IMR-90 (cell line): ENCODE results near the gene GPC5. TPM values are rescaled to one million over a fixed set of nuclear protein-coding genes. Genes with fewer than 3 reads are reported as not detected.

Source experiments
- ATAC-seq: fragments of 200-7000 bp; cut with Tn5 transposase; 2 replicates; pipeline ENCODE4 v1.9.1; 2020; ENCODE audit warnings: low read depth, mild to moderate bottlenecking, moderate library complexity
- BruUV-seq: library from RNA; stranded (reverse); fragments of 400-500 nt; replicated peaks from 2 replicates; lab custom pipeline; 2021; lab: Mats Ljungman, UMichigan
- CTCF ChIA-PET: fragments of 300-600 bp; formaldehyde crosslinking; extraction: SDS; loops from one replicate; lab custom pipeline; 2021; ENCODE audit warnings: antibody characterized with exemption; lab: Yijun Ruan, JAX
- POLR2A ChIA-PET: fragments of 300-600 bp; sonication (Branson Sonifier 250); formaldehyde crosslinking; loops from one replicate; lab custom pipeline; 2022; ENCODE audit warnings: antibody characterized with exemption; ENCODE audit not compliant: unreplicated experiment; lab: Charles Lee
- DNase-seq: peaks from one replicate; pipeline ENCODE4 v3.0.0; 2013
- H2AFZ ChIP-seq: replicated peaks from 2 replicates; pipeline ENCODE3; 2013; ENCODE audit warnings: low read length, mild to moderate bottlenecking; ENCODE audit not compliant: poor library complexity
- H2AK5ac ChIP-seq: 2 replicates; pipeline ENCODE4 v1.6.1; 2013; ENCODE audit warnings: low read depth, low read length, inconsistent platforms
- H2AK9ac ChIP-seq: replicated peaks from 2 replicates; pipeline ENCODE3; 2013; ENCODE audit warnings: mild to moderate bottlenecking, low read depth, low read length, moderate library complexity; ENCODE audit not compliant: poor library complexity
- H2BK120ac ChIP-seq: 2 replicates; pipeline ENCODE4 v1.6.1; 2013; ENCODE audit warnings: low read depth, low read length, inconsistent platforms
- H2BK15ac ChIP-seq: 3 replicates; pipeline ENCODE4 v1.6.1; 2013; ENCODE audit warnings: low read depth, low read length, inconsistent platforms
- H2BK20ac ChIP-seq: 2 replicates; pipeline ENCODE4 v1.6.1; 2013; ENCODE audit warnings: low read depth, mild to moderate bottlenecking, inconsistent platforms, low read length, moderate library complexity
- H2BK5ac ChIP-seq: 2 replicates; pipeline ENCODE4 v1.6.1; 2013; ENCODE audit warnings: mild to moderate bottlenecking, low read depth, low read length, inconsistent platforms; ENCODE audit not compliant: poor library complexity, severe bottlenecking
- H3K14ac ChIP-seq: replicated peaks from 2 replicates; pipeline ENCODE4 v1.6.1; 2013; ENCODE audit warnings: low read depth, low read length, inconsistent platforms
- H3K18ac ChIP-seq: 2 replicates; pipeline ENCODE4 v1.6.1; 2013; ENCODE audit warnings: low read depth, low read length, control low read depth
- H3K23ac ChIP-seq: 2 replicates; pipeline ENCODE4 v1.6.1; 2013; ENCODE audit warnings: low read depth, low read length, inconsistent platforms
- H3K27ac ChIP-seq: 2 replicates; pipeline ENCODE4 v1.5.1; 2013; ENCODE audit warnings: mild to moderate bottlenecking, control low read depth, low read length; ENCODE audit not compliant: insufficient read depth
- H3K27me3 ChIP-seq: 2 replicates; pipeline ENCODE4 v1.6.1; 2013; ENCODE audit warnings: low read length; ENCODE audit not compliant: control insufficient read depth, insufficient read depth
- H3K36me3 ChIP-seq: 2 replicates; pipeline ENCODE4 v1.6.1; 2013; ENCODE audit warnings: low read length, mixed read lengths; ENCODE audit not compliant: control insufficient read depth, insufficient read depth
- H3K4ac ChIP-seq: 2 replicates; pipeline ENCODE4 v1.6.1; 2013; ENCODE audit warnings: low read depth, low read length, inconsistent platforms
- H3K4me1 ChIP-seq: 2 replicates; pipeline ENCODE4 v1.6.1; 2013; ENCODE audit warnings: low read length, mixed read lengths; ENCODE audit not compliant: control insufficient read depth, insufficient read depth
- H3K4me2 ChIP-seq: 2 replicates; pipeline ENCODE4 v1.6.1; 2013; ENCODE audit warnings: low read depth, mild to moderate bottlenecking, control low read depth, low read length, moderate library complexity
- H3K4me3 ChIP-seq: 2 replicates; pipeline ENCODE4 v1.5.1; 2013; ENCODE audit warnings: low read depth, mild to moderate bottlenecking, control low read depth, low read length, moderate library complexity; ENCODE audit not compliant: insufficient read depth
- H3K56ac ChIP-seq: 2 replicates; pipeline ENCODE4 v1.6.1; 2013; ENCODE audit warnings: low read length, inconsistent platforms; ENCODE audit not compliant: insufficient read depth; ENCODE audit errors: extremely low read depth
- H3K79me1 ChIP-seq, 2 experiments: 2 replicates each; pipeline ENCODE4 v1.6.1; 2013; ENCODE audit warnings: low read length in 2 of 2, inconsistent platforms in 1 of 2, low read depth in 1 of 2
- H3K9ac ChIP-seq: 2 replicates; pipeline ENCODE4 v1.6.1; 2013; ENCODE audit warnings: low read depth, low read length, control low read depth
- H3K9me1 ChIP-seq: 2 replicates; pipeline ENCODE4 v1.6.1; 2013; ENCODE audit warnings: low read length, inconsistent platforms; ENCODE audit not compliant: insufficient read depth
- H3K9me3 ChIP-seq: 2 replicates; pipeline ENCODE4 v1.6.1; 2013; ENCODE audit warnings: low read length; ENCODE audit not compliant: control insufficient read depth, insufficient read depth
- H4K20me1 ChIP-seq: 2 replicates; pipeline ENCODE4 v1.6.1; 2013; ENCODE audit warnings: low read length, inconsistent platforms; ENCODE audit not compliant: insufficient read depth
- H4K5ac ChIP-seq: 2 replicates; pipeline ENCODE4 v1.6.1; 2013; ENCODE audit warnings: mild to moderate bottlenecking, low read depth, low read length, control low read depth
- H4K8ac ChIP-seq, 2 experiments: 2 replicates each; pipeline ENCODE4 v1.6.1; 2013; ENCODE audit warnings: low read depth in 2 of 2, low read length in 2 of 2, control low read depth in 1 of 2, inconsistent platforms in 1 of 2
- H4K91ac ChIP-seq: 2 replicates; pipeline ENCODE4 v1.6.1; 2013; ENCODE audit warnings: low read depth, low read length, inconsistent platforms; ENCODE audit not compliant: insufficient read depth
- BHLHE40 ChIP-seq: fragments of 150-350 bp; IDR thresholded peaks from 2 replicates; pipeline ENCODE4 v1.6.1; 2016; ENCODE audit warnings: mild to moderate bottlenecking, low read depth, low read length
- CEBPB ChIP-seq: IDR thresholded peaks from 2 replicates; pipeline ENCODE4 v1.6.1; 2012; ENCODE audit warnings: low read depth, low read length, improper control_type of control experiment
- CHD1 ChIP-seq: IDR thresholded peaks from 2 replicates; pipeline ENCODE4 v1.6.1; 2012; ENCODE audit warnings: low read depth, low read length, improper control_type of control experiment
- CTCF ChIP-seq: conservative IDR thresholded peaks from 2 replicates; pipeline ENCODE4 v1.5.1; 2012; ENCODE audit warnings: mild to moderate bottlenecking, low read depth, low read length, improper control_type of control experiment
- ELK1 ChIP-seq: fragments of 150-350 bp; IDR thresholded peaks from 2 replicates; pipeline ENCODE4 v1.6.1; 2016; ENCODE audit warnings: low read depth, mild to moderate bottlenecking, low read length, moderate library complexity, borderline replicate concordance
- FOS ChIP-seq: fragments of 150-350 bp; IDR thresholded peaks from 2 replicates; pipeline ENCODE4 v1.6.1; 2016; ENCODE audit warnings: low read depth, low read length
- MAFK ChIP-seq: IDR thresholded peaks from 2 replicates; pipeline ENCODE4 v1.6.1; 2012; ENCODE audit warnings: low read depth, low read length, improper control_type of control experiment
- MAZ ChIP-seq: IDR thresholded peaks from 2 replicates; pipeline ENCODE4 v1.6.1; 2012; ENCODE audit warnings: low read depth, mild to moderate bottlenecking, low read length, improper control_type of control experiment, moderate library complexity, borderline replicate concordance
- MXI1 ChIP-seq: IDR thresholded peaks from 2 replicates; pipeline ENCODE4 v1.6.1; 2012; ENCODE audit warnings: low read depth, mild to moderate bottlenecking, low read length, moderate library complexity, borderline replicate concordance
- NFE2L2 ChIP-seq: fragments of 150-350 bp; IDR thresholded peaks from 2 replicates; pipeline ENCODE4 v1.6.1; 2016; ENCODE audit warnings: low read depth, mild to moderate bottlenecking, low read length
- POLR2A ChIP-seq: IDR thresholded peaks from 2 replicates; pipeline ENCODE4 v1.6.1; 2012; ENCODE audit warnings: mild to moderate bottlenecking, low read depth, low read length
- RAD21 ChIP-seq: IDR thresholded peaks from 2 replicates; pipeline ENCODE4 v1.6.1; 2012; ENCODE audit warnings: low read length, improper control_type of control experiment
- RCOR1 ChIP-seq: IDR thresholded peaks from 2 replicates; pipeline ENCODE4 v1.6.1; 2012; ENCODE audit warnings: mild to moderate bottlenecking, low read length, improper control_type of control experiment; ENCODE audit not compliant: insufficient replicate concordance
- USF2 ChIP-seq: fragments of 150-350 bp; IDR thresholded peaks from 2 replicates; pipeline ENCODE4 v1.6.1; 2017; ENCODE audit warnings: mild to moderate bottlenecking, antibody characterized with exemption, low read length, low read depth
- WGBS, 2 experiments: methylation state at CpG; one replicate each; pipeline versions ENCODE4 v1.1.5 to v1.1.7; 2013; ENCODE audit warnings: missing lambda C conversion rate in 2 of 2; ENCODE audit not compliant: insufficient read length in 1 of 2; ENCODE audit errors: extremely low coverage in 2 of 2; 5-methylcytosine and 5-hydroxymethylcytosine counted together
- dilution Hi-C: fragments of 300-500 bp; cut with HindIII; formaldehyde crosslinking; loops from one replicate; pipeline ENCODE4 v1.14.3; 2018; ENCODE audit warnings: low sequenced_read_pairs; ENCODE audit not compliant: unreplicated experiment
- in situ Hi-C: fragments of 300-500 bp; cut with MboI; formaldehyde crosslinking; loops from 3 replicates; pipeline ENCODE4 v1.14.3; 2019; ENCODE audit warnings: low sequenced_read_pairs, inconsistent platforms, mixed read lengths
- intact Hi-C: fragments of 100-400 bp; cut with micrococcal nuclease; formaldehyde crosslinking; loops from 2 replicates; pipeline ENCODE4 v1.10.0; 2022
- polyA plus RNA-seq, 3 experiments: library from polyadenylated mRNA; depleted of rRNA; stranded (reverse); fragments of >200 nt; gene quantifications; 2 replicates each; pipeline ENCODE4 v1.2.3, GENCODE V29; 2012; ENCODE audit warnings: low replicate concordance in 1 of 3
- total RNA-seq: library from RNA; depleted of rRNA; stranded (reverse); fragments of >200 nt; gene quantifications from 2 replicates; pipeline ENCODE4 v1.2.3, GENCODE V29; 2012

GPC5 gene
- total and polyA plus RNA-seq, 2 of the 4 experiments (the other 2 are of a cell fraction): 0.94 to 1.8 TPM

GRCh38 chr13:91710733-91711132, 312.3 kb downstream of the GPC5 start:
- no peak overlapping the region for H3K4ac ChIP-seq

More at GRCh38 chr13:91710733-91711132, 312.3 kb downstream of the GPC5 start:
- no peak overlapping the region for H3K4me2 ChIP-seq
- no TSS peak for BruUV-seq
- H3K27me3 ChIP-seq: no peaks in the 10 kb centered on the region
- dilution Hi-C loops: no loop called here
- ATAC-seq: no peak
- DNase-seq: no peak
- no peak overlapping the region for H3K4me3 ChIP-seq
- no peak overlapping the region for H2BK20ac ChIP-seq
- no peaks in the 10 kb centered on the region for H3K79me1 ChIP-seq
- no peak overlapping the region for H2BK120ac ChIP-seq
- no peaks in the 10 kb centered on the region for H3K9me1 ChIP-seq
- no peaks in the 10 kb centered on the region for H4K20me1 ChIP-seq
- ChIA-PET CTCF (no interaction called here), POLR2A (no interaction called here)
- no peak overlapping the region for H4K91ac ChIP-seq
- H3K9me3 ChIP-seq: no peaks in the 10 kb centered on the region
- intact Hi-C loops: no loop called here
- H2BK5ac ChIP-seq: no peak overlapping the region
- no peak overlapping the region for H3K56ac ChIP-seq
- H3K18ac ChIP-seq: no peak overlapping the region
- no CpG with 5 or more reads among the region's 3 CpGs for WGBS, 2 experiments
- no peak overlapping the region for H3K27ac ChIP-seq
- no peaks in the 10 kb centered on the region for H3K4me1 ChIP-seq
- in situ Hi-C loops: no loop called here
- TF ChIP-seq MXI1: no peak
- no peak for TF ChIP-seq POLR2A
- TF ChIP-seq MAFK: no peak
- no peak for TF ChIP-seq ELK1
- no peak for TF ChIP-seq CTCF
- no peak for TF ChIP-seq CEBPB
- no peak for TF ChIP-seq MAZ
- TF ChIP-seq CHD1: no peak
- no peak for TF ChIP-seq BHLHE40
- TF ChIP-seq USF2: no peak
- no peak for TF ChIP-seq RAD21
- TF ChIP-seq FOS: no peak
- TF ChIP-seq NFE2L2: no peak
- no peak for TF ChIP-seq RCOR1
- no peak overlapping the region for H2AK9ac ChIP-seq
- H3K14ac ChIP-seq: no peak overlapping the region
- H4K5ac ChIP-seq: no peak overlapping the region
- H2BK15ac ChIP-seq: no peak overlapping the region
- H3K9ac ChIP-seq: no peak overlapping the region
- H2AFZ ChIP-seq: no peak overlapping the region
- no peak overlapping the region for H4K8ac ChIP-seq
- no peak overlapping the region for H3K23ac ChIP-seq
- no peaks in the 10 kb centered on the region for H3K36me3 ChIP-seq
- no peak overlapping the region for H2AK5ac ChIP-seq
